ENCODE measurements around the gene KCNQ4.

KCNQ4 gene

GRCh38 chr1:40777224-40777970 lies 6.2 kb upstream of the KCNQ4 start:
- no peak for DNase-seq (ENCODE audit: low read depth)

GRCh38 chr1:40780678-40781607 lies 2.6 kb upstream of the KCNQ4 start:
- DNase-seq (ENCODE audit: low read depth): no peak

- DNase-seq (ENCODE audit: low read depth): no peak
Observed at GRCh38 chr1:40781608-40781971, 2.0 kb upstream of the KCNQ4 start.

- DNase-seq (ENCODE audit: low read depth): no peak
Observed at GRCh38 chr1:40782371-40782956, 1.1 kb upstream of the KCNQ4 start.

GRCh38 chr1:40784141-40784770 lies 669 bp downstream of the KCNQ4 start:
- no peak for DNase-seq (ENCODE audit: low read depth)

- no peak for DNase-seq (ENCODE audit: low read depth)
Observed at GRCh38 chr1:40784771-40785151, 1.2 kb downstream of the KCNQ4 start.

- no peak for DNase-seq (ENCODE audit: low read depth)
Observed at GRCh38 chr1:40785446-40785845, 1.9 kb downstream of the KCNQ4 start.

- DNase-seq (ENCODE audit: low read depth): no peak
Observed at GRCh38 chr1:40786171-40786994, 2.8 kb downstream of the KCNQ4 start.

GRCh38 chr1:40786995-40787705 lies 3.6 kb downstream of the KCNQ4 start:
- no peak for DNase-seq (ENCODE audit: low read depth)

GRCh38 chr1:40787737-40788560 lies 4.4 kb downstream of the KCNQ4 start:
- DNase-seq (ENCODE audit: low read depth): no peak

- no peak for DNase-seq (ENCODE audit: low read depth)
Observed at GRCh38 chr1:40788561-40789341, 5.2 kb downstream of the KCNQ4 start.

- DNase-seq (ENCODE audit: low read depth): no peak
Observed at GRCh38 chr1:40789342-40789598, 5.7 kb downstream of the KCNQ4 start.

GRCh38 chr1:40789661-40790430 lies 6.3 kb downstream of the KCNQ4 start:
- no peak for DNase-seq (ENCODE audit: low read depth)

GRCh38 chr1:40792036-40792435 lies 8.4 kb downstream of the KCNQ4 start:
- no peak for DNase-seq (ENCODE audit: low read depth)

- no peak for DNase-seq (ENCODE audit: low read depth)
Observed at GRCh38 chr1:40793617-40794016, 10.0 kb downstream of the KCNQ4 start.

GRCh38 chr1:40794048-40794447 lies 10.5 kb downstream of the KCNQ4 start:
- no peak for DNase-seq (ENCODE audit: low read depth)

- DNase-seq (ENCODE audit: low read depth): no peak
Observed at GRCh38 chr1:40794974-40795715, 11.6 kb downstream of the KCNQ4 start.
